SK-N-SH treated with all-trans-retinoic acid at 6 μM for 48 hours (cell line): Measurements from ENCODE around the gene PSAT1.
A peak's percentile ranks its signal among the peaks of the same experiment; 100 is the strongest.

Source experiments
- ATAC-seq: fragments of 200-7000 bp; cut with Tn5 transposase; 3 replicates; pipeline ENCODE4 v1.9.1; 2020; ENCODE audit warnings: mild to moderate bottlenecking, moderate library complexity
- BACH2 ChIP-seq: fragments of 250-450 bp; sonication (Bioruptor Pico); IDR thresholded peaks from 2 replicates; pipeline ENCODE4 v1.9.0; 2021; ENCODE audit warnings: mild to moderate bottlenecking, borderline replicate concordance
- CREB5 ChIP-seq: fragments of 250-450 bp; sonication (Bioruptor Pico); IDR thresholded peaks from 2 replicates; pipeline ENCODE4 v1.5.1; 2020; ENCODE audit warnings: low read depth, mild to moderate bottlenecking, moderate library complexity
- CSDC2 ChIP-seq: fragments of 250-450 bp; sonication (Bioruptor Pico); IDR thresholded peaks from 2 replicates; pipeline ENCODE4 v1.5.0; 2020; ENCODE audit warnings: mild to moderate bottlenecking, moderate library complexity
- ESRRG ChIP-seq: fragments of 250-450 bp; sonication (Bioruptor Pico); IDR thresholded peaks from 2 replicates; pipeline ENCODE4 v1.6.1; 2021; ENCODE audit warnings: mild to moderate bottlenecking
- GLIS3 ChIP-seq: fragments of 250-450 bp; sonication (Bioruptor Pico); IDR thresholded peaks from 2 replicates; pipeline ENCODE4 v1.5.0; 2020; ENCODE audit warnings: mild to moderate bottlenecking, moderate library complexity
- ISL1 ChIP-seq: fragments of 250-450 bp; sonication (Bioruptor Pico); IDR thresholded peaks from 2 replicates; pipeline ENCODE4 v2.1.2; 2022; ENCODE audit warnings: mild to moderate bottlenecking, moderate library complexity
- OSR1 ChIP-seq: fragments of 250-450 bp; sonication (Bioruptor Pico); IDR thresholded peaks from 2 replicates; pipeline ENCODE4 v1.8.0; 2022; ENCODE audit warnings: moderate library complexity, mild to moderate bottlenecking, inconsistent platforms
- PATZ1 ChIP-seq: fragments of 250-450 bp; sonication (Bioruptor Pico); IDR thresholded peaks from 2 replicates; pipeline ENCODE4 v1.8.0; 2020; ENCODE audit warnings: mild to moderate bottlenecking, moderate library complexity, borderline replicate concordance
- PPARA ChIP-seq: fragments of 250-450 bp; sonication (Bioruptor Pico); IDR thresholded peaks from 2 replicates; pipeline ENCODE4 v1.5.0; 2020; ENCODE audit warnings: mild to moderate bottlenecking, borderline replicate concordance
- RARB ChIP-seq: fragments of 250-450 bp; sonication (Bioruptor Pico); IDR thresholded peaks from 2 replicates; pipeline ENCODE4 v1.8.0; 2021; ENCODE audit warnings: mild to moderate bottlenecking, moderate library complexity
- SNAI2 ChIP-seq: fragments of 250-450 bp; sonication (Bioruptor Pico); IDR thresholded peaks from 2 replicates; pipeline ENCODE4 v1.5.0; 2020; ENCODE audit warnings: mild to moderate bottlenecking, moderate library complexity
- TCF4 ChIP-seq: fragments of 250-450 bp; sonication (Bioruptor Pico); IDR thresholded peaks from 2 replicates; pipeline ENCODE4 v1.8.0; 2021; ENCODE audit warnings: mild to moderate bottlenecking, moderate library complexity, borderline replicate concordance
- TOX ChIP-seq: fragments of 250-450 bp; sonication (Bioruptor Pico); IDR thresholded peaks from 2 replicates; pipeline ENCODE4 v1.8.0; 2021; ENCODE audit warnings: mild to moderate bottlenecking, moderate library complexity, borderline replicate concordance
- ZC3H10 ChIP-seq: fragments of 250-450 bp; sonication (Bioruptor Pico); IDR thresholded peaks from 2 replicates; pipeline ENCODE4 v1.5.1; 2021; ENCODE audit warnings: mild to moderate bottlenecking, moderate library complexity
- ZFP3 ChIP-seq: fragments of 250-450 bp; sonication (Bioruptor Pico); IDR thresholded peaks from 2 replicates; pipeline ENCODE4 v1.5.0; 2020; ENCODE audit warnings: mild to moderate bottlenecking, moderate library complexity
- ZFP30 ChIP-seq: fragments of 450-650 bp; formaldehyde crosslinking; IDR thresholded peaks from 2 replicates; pipeline ENCODE4 v1.5.0; 2022; ENCODE audit warnings: mild to moderate bottlenecking, moderate library complexity
- ZNF565 ChIP-seq: fragments of 450-650 bp; formaldehyde crosslinking; conservative IDR thresholded peaks from 2 replicates; pipeline ENCODE4 v1.5.0; 2020; ENCODE audit warnings: low read depth, mild to moderate bottlenecking, moderate library complexity
- TF ChIP-seq, protein P1 (sequence below): fragments of 250-450 bp; sonication (Bioruptor Pico); IDR thresholded peaks from 2 replicates; pipeline ENCODE4 v1.5.0; 2020; ENCODE audit warnings: mild to moderate bottlenecking, moderate library complexity
- TF ChIP-seq, protein P2 (sequence below): fragments of 250-450 bp; sonication (Bioruptor Pico); IDR thresholded peaks from 2 replicates; pipeline ENCODE4 v1.5.1; 2021; ENCODE audit warnings: mild to moderate bottlenecking, moderate library complexity

The PSAT1 gene

GRCh38 chr9:78311886-78312524 is 15.1 kb downstream of the PSAT1 start (continued):
- TF ChIP-seq, protein P1, sequence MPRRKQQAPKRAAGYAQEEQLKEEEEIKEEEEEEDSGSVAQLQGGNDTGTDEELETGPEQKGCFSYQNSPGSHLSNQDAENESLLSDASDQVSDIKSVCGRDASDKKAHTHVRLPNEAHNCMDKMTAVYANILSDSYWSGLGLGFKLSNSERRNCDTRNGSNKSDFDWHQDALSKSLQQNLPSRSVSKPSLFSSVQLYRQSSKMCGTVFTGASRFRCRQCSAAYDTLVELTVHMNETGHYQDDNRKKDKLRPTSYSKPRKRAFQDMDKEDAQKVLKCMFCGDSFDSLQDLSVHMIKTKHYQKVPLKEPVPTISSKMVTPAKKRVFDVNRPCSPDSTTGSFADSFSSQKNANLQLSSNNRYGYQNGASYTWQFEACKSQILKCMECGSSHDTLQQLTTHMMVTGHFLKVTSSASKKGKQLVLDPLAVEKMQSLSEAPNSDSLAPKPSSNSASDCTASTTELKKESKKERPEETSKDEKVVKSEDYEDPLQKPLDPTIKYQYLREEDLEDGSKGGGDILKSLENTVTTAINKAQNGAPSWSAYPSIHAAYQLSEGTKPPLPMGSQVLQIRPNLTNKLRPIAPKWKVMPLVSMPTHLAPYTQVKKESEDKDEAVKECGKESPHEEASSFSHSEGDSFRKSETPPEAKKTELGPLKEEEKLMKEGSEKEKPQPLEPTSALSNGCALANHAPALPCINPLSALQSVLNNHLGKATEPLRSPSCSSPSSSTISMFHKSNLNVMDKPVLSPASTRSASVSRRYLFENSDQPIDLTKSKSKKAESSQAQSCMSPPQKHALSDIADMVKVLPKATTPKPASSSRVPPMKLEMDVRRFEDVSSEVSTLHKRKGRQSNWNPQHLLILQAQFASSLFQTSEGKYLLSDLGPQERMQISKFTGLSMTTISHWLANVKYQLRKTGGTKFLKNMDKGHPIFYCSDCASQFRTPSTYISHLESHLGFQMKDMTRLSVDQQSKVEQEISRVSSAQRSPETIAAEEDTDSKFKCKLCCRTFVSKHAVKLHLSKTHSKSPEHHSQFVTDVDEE (CRISPR knock-in tag) = no peak
- TF ChIP-seq RARB (CRISPR knock-in tag) = no peak
- TF ChIP-seq CSDC2 (CRISPR knock-in tag) = no peak

DNA sequence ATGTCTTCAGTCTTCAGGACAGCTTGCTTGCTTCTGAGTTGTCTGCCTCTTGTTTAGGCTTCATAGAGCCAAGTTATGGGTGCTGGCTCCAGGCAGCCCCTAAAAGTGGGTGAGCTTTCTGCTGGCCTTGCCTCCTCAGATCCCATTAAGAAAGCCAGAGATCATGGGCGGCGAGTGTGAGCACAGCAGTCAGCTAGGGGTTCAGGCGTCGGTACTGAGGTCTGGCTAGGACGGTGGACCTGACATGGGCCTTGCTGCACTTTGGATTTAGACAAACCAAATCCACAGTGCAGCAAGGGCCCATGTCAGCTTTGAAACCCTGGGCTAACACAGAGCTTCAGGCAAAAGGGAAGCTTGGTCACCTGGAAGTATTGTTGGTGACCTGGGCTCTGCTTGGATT is 17.6 kb downstream of the PSAT1 start:
- peak; percentile 45 for ATAC-seq
- no peak for TF ChIP-seq SNAI2 (CRISPR knock-in tag)
- TF ChIP-seq PPARA (CRISPR knock-in tag) = no peak
- TF ChIP-seq ESRRG (CRISPR knock-in tag) = no peak
- TF ChIP-seq, protein P1 (CRISPR knock-in tag) = no peak
- TF ChIP-seq, protein P2, sequence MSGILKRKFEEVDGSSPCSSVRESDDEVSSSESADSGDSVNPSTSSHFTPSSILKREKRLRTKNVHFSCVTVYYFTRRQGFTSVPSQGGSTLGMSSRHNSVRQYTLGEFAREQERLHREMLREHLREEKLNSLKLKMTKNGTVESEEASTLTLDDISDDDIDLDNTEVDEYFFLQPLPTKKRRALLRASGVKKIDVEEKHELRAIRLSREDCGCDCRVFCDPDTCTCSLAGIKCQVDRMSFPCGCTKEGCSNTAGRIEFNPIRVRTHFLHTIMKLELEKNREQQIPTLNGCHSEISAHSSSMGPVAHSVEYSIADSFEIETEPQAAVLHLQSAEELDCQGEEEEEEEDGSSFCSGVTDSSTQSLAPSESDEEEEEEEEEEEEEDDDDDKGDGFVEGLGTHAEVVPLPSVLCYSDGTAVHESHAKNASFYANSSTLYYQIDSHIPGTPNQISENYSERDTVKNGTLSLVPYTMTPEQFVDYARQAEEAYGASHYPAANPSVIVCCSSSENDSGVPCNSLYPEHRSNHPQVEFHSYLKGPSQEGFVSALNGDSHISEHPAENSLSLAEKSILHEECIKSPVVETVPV = no peak
- TF ChIP-seq GLIS3 (CRISPR knock-in tag) = no peak
- no peak for TF ChIP-seq CREB5 (CRISPR knock-in tag)
- TF ChIP-seq TOX = no peak
- no peak for TF ChIP-seq OSR1 (CRISPR knock-in tag)
- no peak for TF ChIP-seq ZNF565
- TF ChIP-seq ISL1 (CRISPR knock-in tag) = no peak
- no peak for TF ChIP-seq ZFP3 (CRISPR knock-in tag)
- no peak for TF ChIP-seq ZC3H10 (CRISPR knock-in tag)
- TF ChIP-seq BACH2 (CRISPR knock-in tag) = no peak
- TF ChIP-seq, all 23 proteins: peak for 0

GRCh38 chr9:78314953-78315870 is 18.3 kb downstream of the PSAT1 start:
- ATAC-seq = peak; percentile 79
- no peak for TF ChIP-seq ISL1 (CRISPR knock-in tag)
- no peak for TF ChIP-seq RARB (CRISPR knock-in tag)
- TF ChIP-seq ESRRG (CRISPR knock-in tag) = no peak
- TF ChIP-seq PATZ1 (CRISPR knock-in tag) = no peak
- TF ChIP-seq, protein P1 (CRISPR knock-in tag) = no peak
- no peak for TF ChIP-seq BACH2 (CRISPR knock-in tag)
- no peak for TF ChIP-seq ZFP30 (CRISPR knock-in tag)
- TF ChIP-seq TCF4 = no peak
- no peak for TF ChIP-seq SNAI2 (CRISPR knock-in tag)
- TF ChIP-seq, protein P2 = no peak
- no peak for TF ChIP-seq OSR1 (CRISPR knock-in tag)
